SK-N-SH treated with all-trans-retinoic acid at 6 μM for 48 hours (cell line): ENCODE data around the gene LCAT.

Source experiments
- ATAC-seq: fragments of 200-7000 bp; cut with Tn5 transposase; 3 replicates; pipeline ENCODE4 v1.9.1; 2020; ENCODE audit warnings: mild to moderate bottlenecking, moderate library complexity
- ARNTL ChIP-seq: fragments of 450-650 bp; formaldehyde crosslinking; IDR thresholded peaks from 2 replicates; pipeline ENCODE4 v1.5.0; 2020; ENCODE audit warnings: low read depth, mild to moderate bottlenecking, moderate library complexity, borderline replicate concordance
- BACH2 ChIP-seq: fragments of 250-450 bp; sonication (Bioruptor Pico); IDR thresholded peaks from 2 replicates; pipeline ENCODE4 v1.9.0; 2021; ENCODE audit warnings: mild to moderate bottlenecking, borderline replicate concordance
- CSDC2 ChIP-seq: fragments of 250-450 bp; sonication (Bioruptor Pico); IDR thresholded peaks from 2 replicates; pipeline ENCODE4 v1.5.0; 2020; ENCODE audit warnings: mild to moderate bottlenecking, moderate library complexity
- CSRNP3 ChIP-seq: fragments of 250-450 bp; sonication (Bioruptor Pico); IDR thresholded peaks from 2 replicates; pipeline ENCODE4 v1.5.1; 2021; ENCODE audit warnings: mild to moderate bottlenecking, moderate library complexity
- ESRRG ChIP-seq: fragments of 250-450 bp; sonication (Bioruptor Pico); IDR thresholded peaks from 2 replicates; pipeline ENCODE4 v1.6.1; 2021; ENCODE audit warnings: mild to moderate bottlenecking
- GLIS3 ChIP-seq: fragments of 250-450 bp; sonication (Bioruptor Pico); IDR thresholded peaks from 2 replicates; pipeline ENCODE4 v1.5.0; 2020; ENCODE audit warnings: mild to moderate bottlenecking, moderate library complexity
- ISL1 ChIP-seq: fragments of 250-450 bp; sonication (Bioruptor Pico); IDR thresholded peaks from 2 replicates; pipeline ENCODE4 v2.1.2; 2022; ENCODE audit warnings: mild to moderate bottlenecking, moderate library complexity
- OSR1 ChIP-seq: fragments of 250-450 bp; sonication (Bioruptor Pico); IDR thresholded peaks from 2 replicates; pipeline ENCODE4 v1.8.0; 2022; ENCODE audit warnings: moderate library complexity, mild to moderate bottlenecking, inconsistent platforms
- PATZ1 ChIP-seq: fragments of 250-450 bp; sonication (Bioruptor Pico); IDR thresholded peaks from 2 replicates; pipeline ENCODE4 v1.8.0; 2020; ENCODE audit warnings: mild to moderate bottlenecking, moderate library complexity, borderline replicate concordance
- POU6F1 ChIP-seq: fragments of 250-450 bp; sonication (Bioruptor Pico); IDR thresholded peaks from 2 replicates; pipeline ENCODE4 v1.8.0; 2021; ENCODE audit warnings: low read depth, mild to moderate bottlenecking, moderate library complexity, borderline replicate concordance
- PPARA ChIP-seq: fragments of 250-450 bp; sonication (Bioruptor Pico); IDR thresholded peaks from 2 replicates; pipeline ENCODE4 v1.5.0; 2020; ENCODE audit warnings: mild to moderate bottlenecking, borderline replicate concordance
- RARB ChIP-seq: fragments of 250-450 bp; sonication (Bioruptor Pico); IDR thresholded peaks from 2 replicates; pipeline ENCODE4 v1.8.0; 2021; ENCODE audit warnings: mild to moderate bottlenecking, moderate library complexity
- SNAI2 ChIP-seq: fragments of 250-450 bp; sonication (Bioruptor Pico); IDR thresholded peaks from 2 replicates; pipeline ENCODE4 v1.5.0; 2020; ENCODE audit warnings: mild to moderate bottlenecking, moderate library complexity
- TCF4 ChIP-seq: fragments of 250-450 bp; sonication (Bioruptor Pico); IDR thresholded peaks from 2 replicates; pipeline ENCODE4 v1.8.0; 2021; ENCODE audit warnings: mild to moderate bottlenecking, moderate library complexity, borderline replicate concordance
- TOX ChIP-seq: fragments of 250-450 bp; sonication (Bioruptor Pico); IDR thresholded peaks from 2 replicates; pipeline ENCODE4 v1.8.0; 2021; ENCODE audit warnings: mild to moderate bottlenecking, moderate library complexity, borderline replicate concordance
- TSHZ2 ChIP-seq: fragments of 250-450 bp; sonication (Bioruptor Pico); IDR thresholded peaks from 2 replicates; pipeline ENCODE4 v1.5.0; 2020; ENCODE audit warnings: mild to moderate bottlenecking, moderate library complexity
- ZC3H10 ChIP-seq: fragments of 250-450 bp; sonication (Bioruptor Pico); IDR thresholded peaks from 2 replicates; pipeline ENCODE4 v1.5.1; 2021; ENCODE audit warnings: mild to moderate bottlenecking, moderate library complexity
- ZFP3 ChIP-seq: fragments of 250-450 bp; sonication (Bioruptor Pico); IDR thresholded peaks from 2 replicates; pipeline ENCODE4 v1.5.0; 2020; ENCODE audit warnings: mild to moderate bottlenecking, moderate library complexity
- ZFP30 ChIP-seq: fragments of 450-650 bp; formaldehyde crosslinking; IDR thresholded peaks from 2 replicates; pipeline ENCODE4 v1.5.0; 2022; ENCODE audit warnings: mild to moderate bottlenecking, moderate library complexity
- ZNF565 ChIP-seq: fragments of 450-650 bp; formaldehyde crosslinking; conservative IDR thresholded peaks from 2 replicates; pipeline ENCODE4 v1.5.0; 2020; ENCODE audit warnings: low read depth, mild to moderate bottlenecking, moderate library complexity
- ZNF70 ChIP-seq: fragments of 450-650 bp; formaldehyde crosslinking; IDR thresholded peaks from 2 replicates; pipeline ENCODE4 v1.5.0; 2020; ENCODE audit warnings: mild to moderate bottlenecking, moderate library complexity
- ZNF8 ChIP-seq: fragments of 450-650 bp; formaldehyde crosslinking; IDR thresholded peaks from 2 replicates; pipeline ENCODE4 v1.5.0; 2020; ENCODE audit warnings: mild to moderate bottlenecking, moderate library complexity

LCAT gene

GRCh38 chr16:67946128-67946569, 2.2 kb upstream of the LCAT start:
- ATAC-seq = no peak
- TF ChIP-seq ZNF70 (CRISPR knock-in tag) (no peak), RARB (CRISPR knock-in tag) (no peak), ZNF565 (no peak), ESRRG (CRISPR knock-in tag) (no peak), SNAI2 (CRISPR knock-in tag) (no peak), TCF4 (CRISPR knock-in tag) (no peak), ZC3H10 (CRISPR knock-in tag) (no peak), TOX (CRISPR knock-in tag) (no peak), TSHZ2 (CRISPR knock-in tag) (no peak), CSDC2 (CRISPR knock-in tag) (no peak), ZFP30 (CRISPR knock-in tag) (no peak), PATZ1 (CRISPR knock-in tag) (no peak), OSR1 (CRISPR knock-in tag) (no peak)

- TF ChIP-seq ZC3H10 (CRISPR knock-in tag) (no peak), RARB (CRISPR knock-in tag) (no peak), BACH2 (CRISPR knock-in tag) (no peak), TOX (CRISPR knock-in tag) (no peak), TCF4 (CRISPR knock-in tag) (no peak), ZFP3 (CRISPR knock-in tag) (no peak), OSR1 (CRISPR knock-in tag) (no peak), ISL1 (no peak), TSHZ2 (CRISPR knock-in tag) (no peak), PPARA (CRISPR knock-in tag) (no peak), ZNF8 (CRISPR knock-in tag) (no peak), GLIS3 (CRISPR knock-in tag) (no peak), POU6F1 (CRISPR knock-in tag) (no peak), SNAI2 (CRISPR knock-in tag) (no peak), ESRRG (CRISPR knock-in tag) (no peak), ARNTL (CRISPR knock-in tag) (no peak), ZNF565 (no peak), CSRNP3 (no peak), ZNF70 (CRISPR knock-in tag) (no peak), ZFP30 (CRISPR knock-in tag) (no peak)
- TF ChIP-seq, all 23 proteins: peak for 0
- no peak for ATAC-seq
These were observed 1.5 kb upstream of the LCAT start for GRCh38 chr16:67945392-67945933.
